Smooth muscle cell (in vitro differentiated cells): ENCODE measurements around the gene MAMSTR. TPM values are rescaled to one million over a fixed set of nuclear protein-coding genes. Genes with fewer than 3 reads are reported as not detected.

Experiments used
- DNase-seq: peaks from one replicate; lab custom pipeline; 2025; ENCODE audit not compliant: unreplicated experiment; lab: John Stamatoyannopoulos, UW
- H2AFZ ChIP-seq: fragments of 200-600 bp; sonication (generic); 2 replicates; pipeline ENCODE4 v1.6.0; 2016; ENCODE audit warnings: antibody characterized with exemption, low read depth, mild to moderate bottlenecking
- H3F3A ChIP-seq: fragments of 200-600 bp; sonication (generic); 2 replicates; pipeline ENCODE4 v1.6.0; 2017; ENCODE audit warnings: antibody characterized with exemption, low read depth
- H3K27ac ChIP-seq: fragments of 200-600 bp; sonication (generic); 2 replicates; pipeline ENCODE4 v1.5.1; 2016; ENCODE audit warnings: low read depth, mild to moderate bottlenecking
- H3K27me3 ChIP-seq: fragments of 200-600 bp; sonication (generic); 2 replicates; pipeline ENCODE4 v1.6.1; 2016; ENCODE audit warnings: low read depth, mild to moderate bottlenecking
- H3K36me3 ChIP-seq: fragments of 200-600 bp; sonication (generic); 2 replicates; pipeline ENCODE4 v1.5.1; 2016; ENCODE audit warnings: low read depth
- H3K4me1 ChIP-seq: fragments of 200-600 bp; sonication (generic); 2 replicates; pipeline ENCODE4 v1.5.1; 2016; ENCODE audit warnings: low read depth
- H3K4me2 ChIP-seq: fragments of 200-600 bp; sonication (generic); 2 replicates; pipeline ENCODE4 v1.6.0; 2016; ENCODE audit warnings: mild to moderate bottlenecking
- H3K4me3 ChIP-seq: fragments of 200-600 bp; sonication (generic); 2 replicates; pipeline ENCODE4 v1.5.1; 2016; ENCODE audit warnings: mild to moderate bottlenecking
- H3K79me2 ChIP-seq: fragments of 200-600 bp; sonication (generic); 2 replicates; pipeline ENCODE4 v1.6.0; 2016; ENCODE audit warnings: low read depth, mild to moderate bottlenecking
- H3K9ac ChIP-seq: fragments of 200-600 bp; sonication (generic); 2 replicates; pipeline ENCODE4 v1.6.0; 2016; ENCODE audit warnings: low read depth
- H3K9me3 ChIP-seq: fragments of 200-600 bp; sonication (generic); replicated peaks from 2 replicates; pipeline ENCODE4 v1.5.1; 2016; ENCODE audit warnings: low read depth
- H4K20me1 ChIP-seq: fragments of 200-600 bp; sonication (generic); 2 replicates; pipeline ENCODE4 v1.6.0; 2016; ENCODE audit warnings: low read depth
- CTCF ChIP-seq: fragments of 200-600 bp; sonication (generic); IDR thresholded peaks from 2 replicates; pipeline ENCODE4 v1.5.1; 2017; ENCODE audit warnings: borderline replicate concordance, mild to moderate bottlenecking, antibody characterized with exemption; ENCODE audit not compliant: insufficient read depth, poor library complexity, severe bottlenecking
- WGBS: methylation state at CpG from one replicate; pipeline ENCODE4 v1.1.7; 2016; ENCODE audit warnings: low lambda C conversion rate; 5-methylcytosine and 5-hydroxymethylcytosine counted together
- polyA plus RNA-seq: library from polyadenylated mRNA; unstranded; fragments of >200 nt; fragmentation: Nextera tagmentation; extraction: Ambion mirVana; gene quantifications from 2 replicates; pipeline ENCODE4 v1.2.1, GENCODE V29; 2016
- total RNA-seq: library from RNA; depleted of rRNA; stranded (reverse); fragments of >200 nt; gene quantifications from 2 replicates; pipeline ENCODE4 v1.2.3, GENCODE V29; 2014

The MAMSTR gene
- total and polyA plus RNA-seq, 2 experiments from 2014 or later: 0.58 to 3.9 TPM

- Histone ChIP-seq H4K20me1 (no peaks in the 10 kb centered on the region), H3K9ac (no peak overlapping the region)
- DNase-seq: no peak
Observed at GRCh38 chr19:48724796-48725753, 5.5 kb upstream of the MAMSTR start.

GRCh38 chr19:48722196-48722708 is 2.7 kb upstream of the MAMSTR start:
- Histone ChIP-seq H3K4me3 (no peak overlapping the region), H3F3A (peaks cover 1% of the 10 kb centered on the region), H2AFZ (no peak overlapping the region), H3K9ac (no peak overlapping the region), H3K27ac (no peak overlapping the region), H3K4me1 (peaks cover 1% of the 10 kb centered on the region), H4K20me1 (no peaks in the 10 kb centered on the region), H3K9me3 (no peaks in the 10 kb centered on the region), H3K27me3 (no peaks in the 10 kb centered on the region), H3K79me2 (no peaks in the 10 kb centered on the region), H3K4me2 (no peak overlapping the region), H3K36me3 (no peaks in the 10 kb centered on the region)
- 94% methylated on average over 11 of the region's 11 CpGs for WGBS
- TF ChIP-seq CTCF: no peak
- no peak for DNase-seq

More at GRCh38 chr19:48724796-48725753, 5.5 kb upstream of the MAMSTR start:
- Histone ChIP-seq H3K4me1 (no peaks in the 10 kb centered on the region), H3K9me3 (no peaks in the 10 kb centered on the region), H3F3A (no peaks in the 10 kb centered on the region), H3K36me3 (no peaks in the 10 kb centered on the region), H3K79me2 (no peaks in the 10 kb centered on the region), H2AFZ (peak overlapping the region; percentile 85), H3K4me2 (peak overlapping the region; percentile 40), H3K27me3 (no peaks in the 10 kb centered on the region), H3K27ac (peak overlapping the region; percentile 57), H3K4me3 (no peak overlapping the region)
- WGBS: 67% methylated on average over 11 of the region's 11 CpGs
- TF ChIP-seq CTCF: no peak

GRCh38 chr19:48720613-48721296 is 1.2 kb upstream of the MAMSTR start:
- Histone ChIP-seq H3K4me3 (peak overlapping the region; percentile 80), H3K27me3 (no peaks in the 10 kb centered on the region), H3K27ac (peak overlapping the region; percentile 79), H3K79me2 (no peaks in the 10 kb centered on the region), H2AFZ (peak overlapping the region; percentile 77), H3K9me3 (no peaks in the 10 kb centered on the region), H3K9ac (peak overlapping the region; percentile 66), H3K4me1 (peaks cover 11% of the 10 kb centered on the region), H3F3A (peaks cover 8% of the 10 kb centered on the region), H3K4me2 (peak overlapping the region; percentile 85), H4K20me1 (no peaks in the 10 kb centered on the region), H3K36me3 (no peaks in the 10 kb centered on the region)
- TF ChIP-seq CTCF: no peak
- under 1% methylated on average over 40 of the region's 42 CpGs for WGBS
- peak; percentile 90 for DNase-seq
